ENCODE results near the gene DLAT.

DNA sequence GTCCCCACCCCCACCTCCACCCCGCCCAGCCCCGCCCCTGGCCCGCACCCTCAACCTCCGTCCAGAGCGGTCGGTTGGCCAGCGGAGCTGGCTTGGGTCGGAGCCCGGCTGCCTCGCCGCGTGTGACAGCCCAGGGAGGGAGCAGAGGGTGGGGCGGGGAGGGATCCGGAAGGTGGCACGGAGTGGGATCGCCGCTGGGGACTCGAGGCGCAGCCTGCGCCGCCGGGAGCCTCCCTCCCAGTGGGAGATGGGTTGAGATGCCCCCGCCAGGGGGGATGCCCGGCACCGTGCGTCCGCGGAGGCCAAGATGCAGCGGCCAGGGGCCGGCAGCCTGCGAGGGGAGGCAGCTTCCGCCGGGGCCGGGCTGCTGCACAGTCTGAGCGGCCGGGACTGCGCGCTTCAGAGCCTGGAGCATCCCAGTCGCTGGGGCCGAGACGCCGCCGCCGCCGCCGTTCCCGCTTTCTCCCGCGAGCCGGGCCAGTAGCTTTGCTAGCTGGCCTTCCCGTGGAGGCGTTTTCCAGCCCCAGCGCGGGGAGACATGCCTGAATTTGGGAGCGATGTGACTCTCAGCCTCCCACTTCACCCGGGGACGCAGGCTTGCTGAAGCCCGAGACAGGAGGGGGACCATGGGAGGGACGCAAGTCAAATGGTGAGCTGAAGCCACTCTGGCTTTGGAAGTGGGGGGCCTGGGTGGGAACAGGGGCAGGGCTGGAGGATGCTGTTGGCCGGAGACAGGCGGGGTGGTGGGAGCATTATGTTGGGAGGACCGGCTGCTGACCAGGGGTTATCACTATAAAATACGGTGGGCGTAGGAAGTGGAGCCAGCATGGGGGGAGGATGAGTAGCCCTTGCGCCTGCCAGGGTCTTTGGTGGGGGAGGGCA, 47.8 kb upstream of the DLAT start:
- TF ChIP-seq ZFX (IDR thresholded peaks at IDR 0.05), result no peak
- TF ChIP-seq, protein P1, sequence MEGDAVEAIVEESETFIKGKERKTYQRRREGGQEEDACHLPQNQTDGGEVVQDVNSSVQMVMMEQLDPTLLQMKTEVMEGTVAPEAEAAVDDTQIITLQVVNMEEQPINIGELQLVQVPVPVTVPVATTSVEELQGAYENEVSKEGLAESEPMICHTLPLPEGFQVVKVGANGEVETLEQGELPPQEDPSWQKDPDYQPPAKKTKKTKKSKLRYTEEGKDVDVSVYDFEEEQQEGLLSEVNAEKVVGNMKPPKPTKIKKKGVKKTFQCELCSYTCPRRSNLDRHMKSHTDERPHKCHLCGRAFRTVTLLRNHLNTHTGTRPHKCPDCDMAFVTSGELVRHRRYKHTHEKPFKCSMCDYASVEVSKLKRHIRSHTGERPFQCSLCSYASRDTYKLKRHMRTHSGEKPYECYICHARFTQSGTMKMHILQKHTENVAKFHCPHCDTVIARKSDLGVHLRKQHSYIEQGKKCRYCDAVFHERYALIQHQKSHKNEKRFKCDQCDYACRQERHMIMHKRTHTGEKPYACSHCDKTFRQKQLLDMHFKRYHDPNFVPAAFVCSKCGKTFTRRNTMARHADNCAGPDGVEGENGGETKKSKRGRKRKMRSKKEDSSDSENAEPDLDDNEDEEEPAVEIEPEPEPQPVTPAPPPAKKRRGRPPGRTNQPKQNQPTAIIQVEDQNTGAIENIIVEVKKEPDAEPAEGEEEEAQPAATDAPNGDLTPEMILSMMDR (conservative IDR thresholded peaks at IDR 0.05), result no peak
